HL-60/S4 (cell line): ENCODE results near the gene ALDH6A1.
"Not testable (repeated sequence)": the region's sequence is repeated elsewhere in the genome, so short reads cannot be mapped to it uniquely, and the experiment has no call there.

Experiments
- in situ Hi-C: fragments of 300-500 bp; cut with MboI; formaldehyde crosslinking; loops from 2 replicates; pipeline ENCODE4 v1.14.3; 2022; ENCODE audit warnings: low sequenced_read_pairs

Gene ALDH6A1

DNA sequence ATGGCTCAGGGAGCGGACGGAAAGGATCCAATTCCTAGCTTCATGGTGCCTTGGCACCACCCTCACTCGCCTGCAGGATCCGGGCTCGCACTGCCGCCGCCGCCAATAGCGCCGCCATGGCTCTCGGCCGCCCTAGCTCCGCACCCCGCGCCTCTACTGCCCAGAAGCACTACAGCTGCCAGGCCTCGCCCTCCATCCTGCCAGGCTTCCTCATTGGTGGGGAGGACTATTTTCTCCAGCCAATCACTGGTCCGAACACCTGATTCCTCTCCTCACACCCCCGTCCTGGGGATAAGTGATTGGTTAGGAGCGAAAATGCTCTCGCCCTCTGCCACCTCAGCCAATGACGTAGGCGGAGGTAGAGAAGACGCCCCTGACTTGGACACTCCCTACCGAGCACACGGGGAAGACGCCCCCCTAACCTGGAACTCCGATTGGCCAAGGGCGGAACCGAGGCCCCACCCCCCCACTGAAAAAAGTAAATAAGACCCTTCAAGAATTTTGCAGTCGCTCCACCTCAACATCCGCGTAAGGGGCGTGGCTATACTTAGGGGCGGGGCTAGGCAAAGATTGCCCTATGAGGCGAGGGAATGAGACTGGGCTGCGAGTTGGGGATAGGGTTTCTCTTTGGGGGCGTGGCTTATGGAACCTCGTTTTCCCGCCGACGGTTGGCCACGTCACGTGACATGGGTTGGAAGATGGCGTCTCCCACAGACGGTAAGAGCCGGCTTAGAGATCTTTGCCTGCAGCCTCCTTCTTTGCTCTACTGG, at the start of gene ALDH6A1, which contains the start of gene LIN52:
ALDH6A1 (minus strand) TSS at position 177 of the 770 bp plus-strand sequence; CDS start at position 118, 59 bp downstream.
LIN52 (plus strand) TSS at position 680 of the 770 bp plus-strand sequence; CDS start at position 699, 19 bp downstream.
- in situ Hi-C loops = no loop called here

DNA sequence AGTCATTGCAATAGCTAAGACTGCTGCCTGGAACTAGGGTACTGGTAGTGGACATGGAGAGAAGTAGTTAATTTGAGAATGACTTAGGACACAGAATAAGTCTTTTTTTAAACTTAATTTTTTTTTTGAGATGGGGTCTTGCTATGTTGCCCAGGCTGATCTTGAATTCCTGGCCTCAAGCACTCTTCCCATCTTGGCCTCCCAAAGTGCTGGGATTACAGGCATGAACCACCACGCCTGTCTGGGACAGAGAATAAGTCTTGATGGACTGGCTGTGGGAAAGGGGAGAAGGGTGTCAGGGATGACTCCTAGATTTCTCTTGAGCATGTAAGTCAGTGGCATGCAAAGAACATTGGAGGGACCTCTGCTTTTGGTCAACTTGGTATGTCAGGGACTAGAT, 43.4 kb upstream of the ALDH6A1 start:
- in situ Hi-C loops = no loop called here

DNA sequence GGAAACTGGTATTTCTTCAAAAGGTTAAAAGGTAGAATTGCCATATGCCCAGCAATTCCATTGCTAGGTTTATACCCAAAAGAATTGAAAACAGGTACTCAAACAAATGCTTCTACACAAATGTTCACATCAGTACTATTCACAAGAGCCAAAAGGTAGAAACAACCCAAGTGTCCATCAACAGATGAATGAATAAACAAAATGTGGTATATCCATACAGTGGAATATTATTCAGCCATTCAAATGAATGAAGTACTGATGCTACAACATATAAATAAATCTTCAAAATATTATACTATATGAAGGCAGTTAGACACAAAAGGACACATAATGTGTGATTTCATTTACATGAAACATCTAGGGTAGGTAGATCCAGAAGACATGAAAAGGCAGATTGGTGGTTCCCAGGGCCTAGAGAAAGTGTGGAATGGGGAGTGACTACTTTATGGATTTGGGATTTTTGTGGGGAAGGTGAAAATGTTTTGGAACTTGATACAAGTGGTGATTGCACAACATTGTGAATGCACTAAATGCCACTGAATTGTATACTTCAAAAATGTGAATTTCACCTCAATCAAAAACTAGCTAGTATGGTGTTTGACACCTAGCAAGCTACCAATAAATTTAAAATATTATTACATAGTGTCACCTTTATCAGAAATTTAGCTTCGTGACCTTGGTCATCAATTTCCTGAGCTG, 42.2 kb upstream of the ALDH6A1 start:
- in situ Hi-C loops = no loop called here

DNA sequence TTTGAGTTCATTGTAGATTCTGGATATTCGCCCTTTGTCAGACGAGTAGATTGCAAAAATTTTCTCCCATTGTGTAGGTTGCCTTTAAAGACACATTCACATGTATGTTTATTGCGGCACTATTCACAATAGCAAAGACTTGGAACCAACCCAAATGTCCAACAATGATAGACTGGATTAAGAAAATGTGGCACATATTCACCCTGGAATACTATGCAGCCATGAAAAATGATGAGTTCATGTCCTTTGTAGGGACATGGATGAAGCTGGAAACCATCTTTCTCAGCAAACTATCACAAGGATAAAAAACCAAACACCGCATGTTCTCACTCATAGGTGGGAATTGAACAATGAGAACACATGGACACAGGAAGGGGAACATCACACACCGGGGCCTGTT, 41.2 kb upstream of the ALDH6A1 start:
- in situ Hi-C loops = not testable (repeated sequence)

DNA sequence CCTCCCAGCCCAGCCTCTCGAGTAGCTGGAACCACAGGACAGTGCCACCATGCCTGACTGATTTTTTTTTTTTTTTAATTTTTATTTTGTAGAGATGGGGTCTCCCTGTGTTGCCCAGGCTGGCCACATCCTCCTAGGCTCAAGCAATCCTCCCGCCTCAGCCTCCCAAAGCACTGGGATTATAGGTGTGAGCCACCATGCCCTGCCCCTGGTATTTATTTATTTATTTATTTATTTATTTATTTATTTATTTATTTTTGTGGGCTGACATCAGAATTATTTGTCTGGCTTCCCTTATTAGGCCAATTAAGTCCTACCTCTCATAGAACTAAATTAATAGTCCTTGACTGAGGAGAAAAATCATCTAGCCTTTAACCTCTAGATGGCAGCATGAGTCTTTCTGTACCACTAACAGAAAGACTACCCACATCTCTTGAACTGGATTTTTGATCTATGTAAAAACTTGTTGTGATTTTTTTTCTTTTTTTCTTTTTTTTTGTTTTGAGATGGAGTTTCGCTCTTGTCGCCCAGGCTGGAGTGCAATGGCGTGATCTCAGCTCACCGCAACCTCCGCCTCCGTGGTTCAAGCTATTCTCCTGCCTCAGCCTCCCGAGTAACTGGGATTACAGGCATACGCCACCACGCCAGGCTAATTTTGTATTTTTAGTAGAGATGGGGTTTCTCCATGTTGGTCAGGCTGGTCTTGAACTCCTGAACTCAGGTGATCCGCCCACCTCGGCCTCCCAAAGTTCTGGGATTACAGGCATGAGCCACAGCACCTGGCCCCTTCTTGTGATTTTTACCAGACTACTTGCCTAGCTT, 27.4 kb upstream of the ALDH6A1 start:
- in situ Hi-C loops = not testable (repeated sequence)

DNA sequence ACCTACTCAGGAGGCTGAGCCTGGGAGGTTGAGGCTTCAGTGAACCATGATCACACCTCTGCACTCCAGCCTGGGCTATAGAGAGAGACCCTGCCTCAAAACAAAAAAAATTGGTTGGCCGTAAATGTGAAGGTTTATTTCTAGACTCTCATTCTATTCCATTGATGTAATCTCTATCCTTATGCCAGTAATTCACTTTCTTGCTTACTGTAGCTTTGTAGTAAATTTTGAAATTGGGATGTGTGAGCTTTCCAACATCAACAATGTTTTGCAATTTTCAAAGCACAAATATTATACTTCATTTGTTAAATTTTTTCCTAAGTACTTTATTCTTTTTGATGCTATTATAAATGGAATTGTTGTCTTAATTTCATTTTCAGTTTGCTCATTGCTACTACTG, 25.1 kb upstream of the ALDH6A1 start:
- in situ Hi-C loops = no loop called here

DNA sequence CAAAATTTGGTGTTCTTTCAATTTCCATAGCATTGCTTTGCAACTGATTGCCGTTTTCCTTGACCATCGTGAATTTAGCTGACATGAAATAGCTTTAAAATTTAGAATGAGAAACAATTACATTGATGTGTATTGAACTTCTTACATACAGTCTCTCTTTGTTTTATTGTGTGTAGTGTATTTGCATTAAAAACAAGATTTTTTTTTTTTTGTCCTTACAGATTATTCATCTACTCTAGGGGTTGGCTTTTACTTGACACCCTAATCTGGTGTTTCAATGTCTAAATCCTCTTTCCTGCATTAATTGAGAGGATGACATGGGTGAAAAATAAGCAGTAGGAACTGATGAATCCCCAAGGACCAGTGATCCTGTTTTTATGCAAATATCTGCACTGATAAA, 21.1 kb upstream of the ALDH6A1 start:
- in situ Hi-C loops = no loop called here

DNA sequence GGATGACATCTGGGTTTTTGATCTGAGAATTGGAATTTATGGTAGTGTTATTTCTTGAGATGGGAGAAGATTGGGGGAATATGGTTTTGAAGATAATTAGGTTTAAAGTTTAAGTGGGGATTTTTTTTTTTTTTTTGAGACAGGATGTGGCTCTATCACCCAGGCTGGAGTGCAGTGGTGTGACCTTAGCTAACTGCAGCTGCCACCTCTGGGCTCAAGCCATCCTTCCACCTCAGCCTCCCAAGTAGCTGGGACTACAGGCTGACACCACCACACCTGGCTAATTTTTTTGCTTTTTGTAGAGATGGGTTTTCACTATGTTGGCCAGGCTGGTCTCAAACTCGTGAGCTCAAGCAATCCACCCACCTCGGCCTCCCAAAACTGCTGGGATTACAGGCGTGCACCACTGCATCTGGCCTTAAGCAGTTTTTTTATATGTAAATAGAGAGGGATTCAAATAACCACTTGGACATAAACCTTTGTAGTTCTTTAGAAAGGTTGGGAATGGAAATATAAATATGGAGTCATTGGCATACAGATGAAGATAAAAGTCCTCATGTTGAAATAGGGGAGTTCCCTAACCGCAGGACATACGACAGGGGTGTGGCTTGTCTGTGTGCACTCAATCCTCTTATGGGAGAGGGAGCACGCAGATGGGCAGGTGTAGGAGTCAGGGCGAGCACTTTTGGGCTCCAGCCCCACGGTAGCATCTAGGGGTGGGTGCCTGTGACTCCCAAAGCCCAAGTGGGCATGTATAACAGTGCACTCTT, 5.2 kb upstream of the ALDH6A1 start:
- in situ Hi-C loops = no loop called here

DNA sequence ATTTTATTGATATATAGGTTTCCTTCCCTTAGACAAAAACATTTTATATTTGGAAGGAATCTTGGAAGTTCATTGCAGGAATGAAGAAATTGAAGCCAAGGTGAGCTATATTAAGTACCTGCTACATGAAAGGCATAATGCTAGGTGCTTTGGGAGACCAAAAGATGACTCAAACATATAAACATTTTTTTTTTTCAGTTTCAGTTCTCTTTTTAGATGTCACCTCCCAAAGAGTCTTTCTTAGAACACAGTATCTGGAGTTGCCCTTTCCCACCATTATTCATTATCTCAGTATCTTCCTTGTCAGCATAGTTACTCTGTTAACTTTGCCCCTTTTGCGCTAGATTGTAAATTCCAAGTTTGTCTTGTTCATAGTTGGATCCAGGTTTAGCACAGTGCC, 1.6 kb upstream of the ALDH6A1 start:
- in situ Hi-C loops = no loop called here

DNA sequence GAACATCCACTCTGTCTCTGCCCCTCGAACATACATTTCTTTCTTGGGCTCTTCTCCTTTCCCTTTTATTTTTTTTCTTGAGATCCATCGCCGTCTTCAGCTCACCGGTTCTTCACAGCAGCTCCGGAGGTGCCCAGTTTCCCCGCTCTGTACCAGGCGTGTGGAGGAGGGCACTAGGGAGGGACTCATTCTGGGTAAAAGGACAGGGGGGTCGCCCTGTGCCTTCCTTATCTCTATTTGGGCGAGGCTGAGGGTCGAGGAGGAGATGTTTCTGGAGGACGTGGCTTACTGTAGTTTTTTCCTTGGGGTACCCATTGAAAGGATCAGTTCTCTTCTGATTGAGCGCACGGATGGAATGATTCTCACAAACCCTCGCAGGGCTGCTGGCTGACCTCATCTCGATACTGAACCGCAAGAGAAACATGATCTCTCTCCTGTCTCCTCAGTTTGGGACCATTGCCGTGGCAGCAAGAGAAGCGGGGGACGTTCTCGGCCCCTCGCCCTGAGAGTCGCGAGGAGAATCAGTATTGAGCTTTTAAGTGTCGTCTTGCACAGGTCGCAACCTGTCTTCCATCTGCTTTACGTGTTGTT, 889 bp upstream of the ALDH6A1 start:
- in situ Hi-C loops = no loop called here

DNA sequence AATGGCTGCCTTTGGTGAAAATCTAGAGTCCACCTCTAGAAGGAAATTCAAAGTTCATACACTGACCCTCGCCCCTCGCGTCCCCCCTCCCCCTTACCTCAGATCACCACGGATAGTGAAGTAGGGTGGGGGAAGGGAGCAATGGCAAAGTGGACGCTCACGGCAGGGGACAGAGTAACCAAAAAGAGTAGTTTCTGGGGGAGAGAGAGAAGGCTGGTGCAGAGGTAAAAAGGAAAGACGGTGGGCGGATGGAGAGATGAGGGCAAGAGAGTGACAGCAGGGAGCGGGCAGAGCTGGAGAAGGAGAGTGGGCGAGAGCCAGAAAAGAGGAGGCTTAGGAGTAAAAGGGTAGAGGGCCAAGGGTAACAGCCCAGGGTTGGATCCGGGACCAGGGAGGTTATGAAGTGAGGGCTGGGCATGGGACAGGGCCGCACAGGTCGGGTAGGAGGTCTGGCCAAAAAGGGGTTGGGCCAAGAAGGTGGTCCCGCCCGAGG, 423 bp downstream of the ALDH6A1 start:
- in situ Hi-C loops = no loop called here

DNA sequence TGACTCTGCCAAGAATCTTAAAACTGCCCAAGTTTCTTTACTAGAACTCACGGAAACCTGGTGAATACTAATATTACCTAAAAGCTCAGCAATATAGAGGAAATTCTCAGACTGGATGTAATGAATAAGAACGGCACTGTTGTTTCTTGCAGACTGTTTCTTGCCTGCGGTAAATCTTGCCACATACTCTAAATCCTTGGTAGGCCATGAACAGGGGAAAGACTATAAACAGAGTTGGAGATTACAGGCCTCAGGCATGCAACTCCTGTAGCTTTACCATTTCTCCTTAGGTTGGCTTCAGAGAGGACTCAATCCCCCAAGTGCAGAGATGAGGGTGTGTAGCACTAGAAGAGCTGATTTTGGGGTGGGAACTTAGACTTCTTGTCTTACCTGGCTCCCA, 1.1 kb downstream of the ALDH6A1 start:
- in situ Hi-C loops = no loop called here

DNA sequence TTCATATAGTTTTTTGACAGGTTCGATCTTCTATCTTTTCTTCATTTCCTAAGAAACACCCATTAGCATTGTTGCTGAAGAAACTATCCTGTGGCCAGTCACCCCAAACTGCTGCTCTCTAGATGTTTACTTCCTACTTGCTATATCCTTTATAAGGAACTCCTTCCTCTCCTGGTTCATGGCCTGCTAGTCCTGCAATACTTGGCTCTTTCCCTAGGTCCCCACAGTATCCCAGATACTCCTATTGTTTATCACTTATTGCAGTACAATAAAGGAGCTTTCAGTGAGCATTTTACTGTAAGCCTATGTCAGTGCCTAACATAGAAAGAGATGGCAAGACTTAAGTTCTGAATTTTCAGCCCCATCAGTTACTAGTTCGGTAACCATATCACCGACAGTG, 2.8 kb downstream of the ALDH6A1 start:
- in situ Hi-C loops = no loop called here

DNA sequence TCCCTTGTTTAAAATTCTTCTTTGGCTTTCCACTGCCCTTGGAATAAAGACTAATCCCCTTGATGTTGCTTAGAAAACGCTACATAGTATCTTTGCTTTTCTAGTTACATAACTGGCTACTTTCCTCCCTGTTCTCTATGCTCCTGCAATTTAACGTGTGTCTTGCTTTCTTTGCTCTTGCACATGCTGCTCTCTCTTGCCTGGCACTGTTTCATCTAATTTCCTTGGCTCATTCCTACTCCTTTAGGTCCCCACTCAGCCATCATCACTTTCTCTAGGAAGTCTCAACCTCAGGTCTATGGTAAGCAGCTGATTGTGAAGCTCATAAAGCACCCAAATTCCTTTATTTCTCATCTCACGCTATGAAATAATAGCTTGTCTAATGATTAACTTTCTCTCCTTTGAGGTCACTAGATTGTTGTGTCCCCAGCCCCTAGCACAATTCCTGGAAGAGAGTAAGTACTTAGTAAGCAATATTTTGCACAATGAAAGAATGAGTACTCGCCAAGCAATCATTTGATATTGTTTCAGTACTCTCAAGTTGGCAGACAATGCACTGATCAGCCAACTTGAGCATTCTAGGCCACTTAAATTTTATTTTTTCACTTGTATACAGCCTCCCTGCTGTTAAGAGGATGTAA, 3.3 kb downstream of the ALDH6A1 start:
- in situ Hi-C loops = no loop called here

DNA sequence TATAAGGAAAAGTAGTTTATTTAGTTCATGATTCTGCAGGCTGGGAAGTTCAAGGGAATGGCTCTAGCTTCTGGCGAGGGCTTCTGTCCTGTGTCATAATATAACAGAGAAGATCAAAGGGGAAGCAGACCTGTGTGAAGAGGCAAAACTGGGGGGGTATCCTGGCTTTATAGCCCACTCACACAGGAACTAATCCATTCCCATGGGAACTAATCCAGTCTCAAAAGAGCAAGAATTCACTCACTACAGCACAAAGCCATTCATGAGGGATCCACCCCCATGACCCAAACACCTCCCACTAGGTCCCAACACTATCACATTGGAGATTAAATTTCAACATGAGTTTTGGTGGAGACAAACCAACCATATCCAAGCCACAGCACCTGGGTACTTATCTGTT, 6.9 kb downstream of the ALDH6A1 start:
- in situ Hi-C loops = no loop called here

DNA sequence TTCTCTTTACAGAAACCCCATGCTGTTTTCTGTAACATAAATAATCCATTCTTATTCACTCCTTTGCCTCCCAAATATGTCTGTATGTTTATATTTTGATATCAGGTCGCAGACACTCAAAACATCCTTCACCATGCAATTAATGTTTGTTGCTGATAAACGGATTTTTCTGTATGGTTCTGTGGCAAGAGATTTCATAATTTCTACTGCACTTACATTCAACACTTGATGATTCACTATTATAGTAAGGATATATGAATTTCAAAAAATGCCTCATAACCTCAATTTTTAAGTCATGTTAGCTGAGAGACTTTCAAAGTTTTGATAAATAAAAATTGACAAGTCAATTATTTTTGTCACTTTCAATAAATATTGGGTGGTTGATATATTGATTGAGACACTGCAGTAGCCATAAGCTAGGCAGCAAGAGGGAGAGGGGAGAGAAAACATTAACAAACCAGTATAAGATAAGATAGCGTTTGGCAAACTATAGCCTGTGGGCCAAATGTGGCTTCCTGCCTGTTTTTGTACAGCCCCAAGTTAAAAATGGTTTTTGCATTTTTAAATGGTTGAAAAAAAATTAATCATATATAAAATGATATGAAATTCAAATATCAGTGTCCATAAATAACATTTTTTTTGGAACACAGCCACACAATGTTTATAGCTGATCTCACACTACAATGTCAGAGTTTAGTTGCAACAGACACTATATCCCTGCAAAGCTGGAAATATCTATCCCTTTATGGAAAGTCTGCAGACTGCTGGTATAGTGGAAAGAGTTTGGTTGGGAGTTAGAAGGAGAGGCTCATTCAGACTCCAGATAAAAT, 18.3 kb downstream of the ALDH6A1 start:
- in situ Hi-C loops = no loop called here

DNA sequence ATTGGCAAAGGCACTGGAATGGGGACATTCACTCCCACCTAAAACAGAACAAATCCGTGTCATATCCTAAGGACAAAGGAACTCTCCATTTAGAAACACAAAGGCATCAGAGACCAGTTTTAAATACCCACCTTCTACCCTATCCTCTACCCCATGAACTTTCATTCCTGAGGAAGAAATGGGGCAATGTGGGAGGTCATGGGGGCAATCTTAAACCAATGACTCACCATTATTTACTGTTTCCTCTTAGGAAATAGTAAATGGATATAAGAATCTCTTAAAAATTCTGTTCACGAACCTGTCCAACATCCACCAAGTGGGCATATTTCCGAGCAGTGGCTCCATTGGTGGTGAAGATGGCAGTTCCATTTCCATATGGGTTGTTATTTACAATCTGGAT, 19.4 kb downstream of the ALDH6A1 start:
- in situ Hi-C loops = no loop called here

DNA sequence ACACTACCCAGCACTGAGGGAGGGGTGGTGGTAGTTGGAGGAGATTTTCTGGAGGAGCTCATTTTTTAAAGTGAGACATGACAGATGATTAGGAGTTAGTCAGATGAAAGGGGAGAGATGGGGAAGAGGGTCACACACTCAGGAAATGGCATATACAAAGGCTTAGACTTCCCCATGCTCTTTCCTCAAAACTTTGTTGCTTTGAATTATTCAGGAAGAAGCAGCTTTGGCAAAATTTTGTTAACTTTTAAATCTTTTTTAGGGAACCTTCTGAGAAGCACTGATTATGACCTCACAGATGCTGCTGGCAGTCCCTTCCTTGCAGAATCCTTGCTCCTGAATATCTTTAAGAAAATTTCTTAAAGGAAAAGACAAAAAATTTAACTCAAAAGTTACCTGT, 19.8 kb downstream of the ALDH6A1 start:
- in situ Hi-C loops = no loop called here

DNA sequence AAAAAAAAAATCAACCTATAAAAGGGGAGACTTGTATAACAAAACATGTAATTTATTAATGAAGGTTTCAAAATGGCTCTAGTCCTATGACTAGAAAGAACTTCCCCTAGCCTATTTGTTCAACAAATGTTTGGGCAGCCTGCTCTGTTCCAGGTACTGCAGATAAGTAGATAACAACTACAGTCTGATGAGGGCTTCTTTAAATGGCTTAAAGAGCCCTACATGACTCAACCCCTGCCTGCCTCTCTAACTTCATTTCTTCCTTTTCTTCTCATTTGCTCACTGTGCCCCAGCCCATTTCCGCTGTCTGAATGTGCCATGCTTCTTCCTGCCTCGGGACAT, 21.5 kb downstream of the ALDH6A1 start:
- in situ Hi-C loops = no loop called here
